SK-N-SH treated with all-trans-retinoic acid at 6 μM for 48 hours (cell line): ENCODE measurements around the gene CLBA1.

ENCODE experiments used
- ATAC-seq: fragments of 200-7000 bp; cut with Tn5 transposase; 3 replicates; pipeline ENCODE4 v1.9.1; 2020; ENCODE audit warnings: mild to moderate bottlenecking, moderate library complexity
- ARNTL ChIP-seq: fragments of 450-650 bp; formaldehyde crosslinking; IDR thresholded peaks from 2 replicates; pipeline ENCODE4 v1.5.0; 2020; ENCODE audit warnings: low read depth, mild to moderate bottlenecking, moderate library complexity, borderline replicate concordance
- BACH2 ChIP-seq: fragments of 250-450 bp; sonication (Bioruptor Pico); IDR thresholded peaks from 2 replicates; pipeline ENCODE4 v1.9.0; 2021; ENCODE audit warnings: mild to moderate bottlenecking, borderline replicate concordance
- CSDC2 ChIP-seq: fragments of 250-450 bp; sonication (Bioruptor Pico); IDR thresholded peaks from 2 replicates; pipeline ENCODE4 v1.5.0; 2020; ENCODE audit warnings: mild to moderate bottlenecking, moderate library complexity
- ESRRG ChIP-seq: fragments of 250-450 bp; sonication (Bioruptor Pico); IDR thresholded peaks from 2 replicates; pipeline ENCODE4 v1.6.1; 2021; ENCODE audit warnings: mild to moderate bottlenecking
- GLIS3 ChIP-seq: fragments of 250-450 bp; sonication (Bioruptor Pico); IDR thresholded peaks from 2 replicates; pipeline ENCODE4 v1.5.0; 2020; ENCODE audit warnings: mild to moderate bottlenecking, moderate library complexity
- ISL1 ChIP-seq: fragments of 250-450 bp; sonication (Bioruptor Pico); IDR thresholded peaks from 2 replicates; pipeline ENCODE4 v2.1.2; 2022; ENCODE audit warnings: mild to moderate bottlenecking, moderate library complexity
- OSR1 ChIP-seq: fragments of 250-450 bp; sonication (Bioruptor Pico); IDR thresholded peaks from 2 replicates; pipeline ENCODE4 v1.8.0; 2022; ENCODE audit warnings: moderate library complexity, mild to moderate bottlenecking, inconsistent platforms
- PPARA ChIP-seq: fragments of 250-450 bp; sonication (Bioruptor Pico); IDR thresholded peaks from 2 replicates; pipeline ENCODE4 v1.5.0; 2020; ENCODE audit warnings: mild to moderate bottlenecking, borderline replicate concordance
- RARB ChIP-seq: fragments of 250-450 bp; sonication (Bioruptor Pico); IDR thresholded peaks from 2 replicates; pipeline ENCODE4 v1.8.0; 2021; ENCODE audit warnings: mild to moderate bottlenecking, moderate library complexity
- SNAI2 ChIP-seq: fragments of 250-450 bp; sonication (Bioruptor Pico); IDR thresholded peaks from 2 replicates; pipeline ENCODE4 v1.5.0; 2020; ENCODE audit warnings: mild to moderate bottlenecking, moderate library complexity
- TCF4 ChIP-seq: fragments of 250-450 bp; sonication (Bioruptor Pico); IDR thresholded peaks from 2 replicates; pipeline ENCODE4 v1.8.0; 2021; ENCODE audit warnings: mild to moderate bottlenecking, moderate library complexity, borderline replicate concordance
- TSHZ2 ChIP-seq: fragments of 250-450 bp; sonication (Bioruptor Pico); IDR thresholded peaks from 2 replicates; pipeline ENCODE4 v1.5.0; 2020; ENCODE audit warnings: mild to moderate bottlenecking, moderate library complexity
- ZC3H10 ChIP-seq: fragments of 250-450 bp; sonication (Bioruptor Pico); IDR thresholded peaks from 2 replicates; pipeline ENCODE4 v1.5.1; 2021; ENCODE audit warnings: mild to moderate bottlenecking, moderate library complexity
- ZFP3 ChIP-seq: fragments of 250-450 bp; sonication (Bioruptor Pico); IDR thresholded peaks from 2 replicates; pipeline ENCODE4 v1.5.0; 2020; ENCODE audit warnings: mild to moderate bottlenecking, moderate library complexity
- ZFP30 ChIP-seq: fragments of 450-650 bp; formaldehyde crosslinking; IDR thresholded peaks from 2 replicates; pipeline ENCODE4 v1.5.0; 2022; ENCODE audit warnings: mild to moderate bottlenecking, moderate library complexity
- ZNF70 ChIP-seq: fragments of 450-650 bp; formaldehyde crosslinking; IDR thresholded peaks from 2 replicates; pipeline ENCODE4 v1.5.0; 2020; ENCODE audit warnings: mild to moderate bottlenecking, moderate library complexity
- ZNF8 ChIP-seq: fragments of 450-650 bp; formaldehyde crosslinking; IDR thresholded peaks from 2 replicates; pipeline ENCODE4 v1.5.0; 2020; ENCODE audit warnings: mild to moderate bottlenecking, moderate library complexity
- TF ChIP-seq, protein P1 (sequence below): fragments of 250-450 bp; sonication (Bioruptor Pico); IDR thresholded peaks from 2 replicates; pipeline ENCODE4 v1.5.1; 2021; ENCODE audit warnings: mild to moderate bottlenecking, moderate library complexity

The CLBA1 gene

DNA sequence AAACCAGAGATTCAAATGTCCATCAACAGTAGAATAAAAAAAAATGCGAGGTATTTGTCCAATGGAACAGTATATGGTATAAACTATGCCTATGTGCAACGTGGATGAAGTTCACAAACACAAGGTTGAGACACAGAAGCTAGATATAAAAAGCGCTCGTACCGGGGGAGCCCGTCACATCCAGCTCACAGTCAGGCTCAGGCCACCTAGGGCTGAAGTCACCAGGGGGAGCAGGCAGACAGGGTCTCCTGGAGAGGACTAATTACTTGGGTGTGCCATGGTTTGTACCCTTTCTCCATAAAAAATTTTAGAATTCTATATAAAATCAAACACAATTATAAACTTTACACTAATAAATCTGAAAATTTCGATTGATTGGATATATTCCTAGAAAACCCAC is 21.0 kb upstream of the CLBA1 start:
- no peak for ATAC-seq
- TF ChIP-seq ZNF70 (CRISPR knock-in tag): no peak

DNA sequence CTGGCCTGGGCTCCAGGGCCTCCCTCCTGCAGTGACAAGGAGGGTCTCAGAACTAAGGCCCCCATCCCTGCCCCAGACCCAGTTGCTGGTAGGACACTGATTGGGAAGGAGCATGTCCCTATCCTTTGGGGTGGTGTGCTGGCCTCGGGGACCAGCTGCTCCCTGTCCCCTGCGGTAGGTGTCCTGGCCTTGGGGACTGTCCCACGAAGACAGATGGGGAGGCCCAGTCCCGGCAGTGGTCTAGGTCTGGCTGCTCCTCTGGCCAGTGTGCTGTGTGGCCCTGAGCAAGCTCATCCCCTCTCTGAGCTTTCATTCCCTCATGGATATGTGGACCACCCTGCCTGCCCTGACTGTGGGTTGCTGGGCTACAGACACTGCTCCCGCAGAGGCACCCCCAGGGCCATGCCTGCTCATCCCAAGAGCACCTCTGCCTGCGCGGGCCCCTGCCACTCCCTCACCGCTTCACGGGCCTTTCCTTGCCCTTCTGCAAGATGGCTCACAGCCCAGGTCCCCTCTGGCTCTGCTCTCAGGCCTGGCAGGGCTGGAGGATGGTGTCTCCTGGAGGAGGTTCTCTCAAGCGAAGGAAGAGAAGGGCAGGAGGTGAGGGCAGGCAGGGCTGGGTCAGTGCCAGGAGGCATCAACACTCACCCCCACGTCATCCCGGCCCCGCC is 19.9 kb upstream of the CLBA1 start:
- ATAC-seq: no peak
- TF ChIP-seq TCF4 (CRISPR knock-in tag) (no peak), GLIS3 (CRISPR knock-in tag) (no peak), OSR1 (no peak), ZFP3 (CRISPR knock-in tag) (no peak)
- TF ChIP-seq, all 23 proteins: peak for 0

DNA sequence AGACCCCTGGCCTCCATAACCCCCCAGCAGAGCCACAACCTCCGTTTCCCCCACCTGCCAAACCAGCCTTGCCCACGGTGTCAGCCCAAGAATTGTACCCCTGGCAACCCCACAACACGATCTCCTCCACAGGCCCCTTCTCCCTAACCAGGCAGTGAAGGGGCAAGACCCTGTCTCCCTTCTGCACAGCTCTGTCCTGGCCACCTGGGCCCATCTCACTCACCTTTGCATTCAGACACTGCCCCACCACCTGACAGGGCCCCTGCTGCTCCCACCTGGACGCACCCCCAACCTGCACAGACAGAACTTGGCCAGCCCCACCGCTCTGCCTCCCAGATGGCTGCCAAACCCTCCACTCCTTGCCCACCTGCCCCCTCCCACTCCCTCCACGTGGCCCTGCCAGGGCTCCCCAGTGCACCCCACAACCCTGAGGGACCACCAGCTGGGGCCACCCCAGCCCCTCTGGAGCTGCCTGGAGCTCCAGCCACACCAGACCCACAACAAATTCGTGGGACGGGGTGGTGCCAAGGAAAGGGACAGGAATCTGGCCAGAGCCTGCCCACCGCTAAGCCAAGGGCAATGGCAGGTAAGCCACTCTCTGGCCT is 19.2 kb upstream of the CLBA1 start:
- no peak for TF ChIP-seq ZFP3 (CRISPR knock-in tag)
- no peak for TF ChIP-seq ZC3H10 (CRISPR knock-in tag)
- ATAC-seq: no peak

DNA sequence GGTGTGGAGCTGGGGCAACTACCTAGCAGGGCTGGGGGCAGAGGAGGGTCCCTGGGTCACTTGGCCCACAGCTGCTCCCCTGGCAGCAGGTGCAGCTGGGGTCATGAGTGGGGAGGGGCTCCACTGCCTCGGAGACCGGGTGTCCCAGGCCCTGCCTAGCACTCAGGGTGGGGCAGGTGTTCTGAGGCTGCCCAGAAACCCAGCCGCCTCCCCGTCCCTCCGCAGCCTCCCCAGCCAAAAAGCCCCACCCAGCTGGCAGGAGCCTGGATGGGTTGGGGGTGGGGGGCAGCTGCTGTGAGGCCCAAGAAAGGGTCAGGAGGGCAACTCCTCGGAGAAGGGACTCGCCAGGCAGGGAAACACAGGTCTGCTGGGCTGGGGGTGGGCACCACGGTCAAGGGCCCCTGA is 18.6 kb upstream of the CLBA1 start:
- TF ChIP-seq TSHZ2 (CRISPR knock-in tag): no peak
- no peak for TF ChIP-seq CSDC2
- TF ChIP-seq ZFP30 (CRISPR knock-in tag): no peak
- TF ChIP-seq OSR1: no peak
- TF ChIP-seq ZNF70 (CRISPR knock-in tag): no peak
- TF ChIP-seq ESRRG (CRISPR knock-in tag): no peak
- TF ChIP-seq RARB: no peak
- no peak for TF ChIP-seq SNAI2
- TF ChIP-seq ISL1 (CRISPR knock-in tag): no peak
- TF ChIP-seq ZNF8 (CRISPR knock-in tag): no peak
- no peak for TF ChIP-seq PPARA (CRISPR knock-in tag)
- no peak for TF ChIP-seq BACH2 (CRISPR knock-in tag)
- no peak for TF ChIP-seq GLIS3 (CRISPR knock-in tag)
- TF ChIP-seq, protein P1, sequence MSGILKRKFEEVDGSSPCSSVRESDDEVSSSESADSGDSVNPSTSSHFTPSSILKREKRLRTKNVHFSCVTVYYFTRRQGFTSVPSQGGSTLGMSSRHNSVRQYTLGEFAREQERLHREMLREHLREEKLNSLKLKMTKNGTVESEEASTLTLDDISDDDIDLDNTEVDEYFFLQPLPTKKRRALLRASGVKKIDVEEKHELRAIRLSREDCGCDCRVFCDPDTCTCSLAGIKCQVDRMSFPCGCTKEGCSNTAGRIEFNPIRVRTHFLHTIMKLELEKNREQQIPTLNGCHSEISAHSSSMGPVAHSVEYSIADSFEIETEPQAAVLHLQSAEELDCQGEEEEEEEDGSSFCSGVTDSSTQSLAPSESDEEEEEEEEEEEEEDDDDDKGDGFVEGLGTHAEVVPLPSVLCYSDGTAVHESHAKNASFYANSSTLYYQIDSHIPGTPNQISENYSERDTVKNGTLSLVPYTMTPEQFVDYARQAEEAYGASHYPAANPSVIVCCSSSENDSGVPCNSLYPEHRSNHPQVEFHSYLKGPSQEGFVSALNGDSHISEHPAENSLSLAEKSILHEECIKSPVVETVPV: no peak
- TF ChIP-seq, all 23 proteins: peak for 0
- no peak for ATAC-seq

GRCh38 chr14:104967386-104968152 is 18.0 kb upstream of the CLBA1 start:
- no peak for TF ChIP-seq OSR1
- TF ChIP-seq ISL1 (CRISPR knock-in tag): no peak
- no peak for TF ChIP-seq ZFP3 (CRISPR knock-in tag)
- no peak for TF ChIP-seq TSHZ2 (CRISPR knock-in tag)
- TF ChIP-seq, protein P1: no peak
- TF ChIP-seq ZNF8 (CRISPR knock-in tag): no peak
- TF ChIP-seq ARNTL (CRISPR knock-in tag): no peak
- no peak for ATAC-seq
